ENCODE data around the gene ADAMTS2. TPM values are rescaled to one million over a fixed set of nuclear protein-coding genes. Genes with fewer than 3 reads are reported as not detected.

ADAMTS2 gene
- total RNA-seq, 1 donor from 2014 or later = 18.8 TPM

DNA sequence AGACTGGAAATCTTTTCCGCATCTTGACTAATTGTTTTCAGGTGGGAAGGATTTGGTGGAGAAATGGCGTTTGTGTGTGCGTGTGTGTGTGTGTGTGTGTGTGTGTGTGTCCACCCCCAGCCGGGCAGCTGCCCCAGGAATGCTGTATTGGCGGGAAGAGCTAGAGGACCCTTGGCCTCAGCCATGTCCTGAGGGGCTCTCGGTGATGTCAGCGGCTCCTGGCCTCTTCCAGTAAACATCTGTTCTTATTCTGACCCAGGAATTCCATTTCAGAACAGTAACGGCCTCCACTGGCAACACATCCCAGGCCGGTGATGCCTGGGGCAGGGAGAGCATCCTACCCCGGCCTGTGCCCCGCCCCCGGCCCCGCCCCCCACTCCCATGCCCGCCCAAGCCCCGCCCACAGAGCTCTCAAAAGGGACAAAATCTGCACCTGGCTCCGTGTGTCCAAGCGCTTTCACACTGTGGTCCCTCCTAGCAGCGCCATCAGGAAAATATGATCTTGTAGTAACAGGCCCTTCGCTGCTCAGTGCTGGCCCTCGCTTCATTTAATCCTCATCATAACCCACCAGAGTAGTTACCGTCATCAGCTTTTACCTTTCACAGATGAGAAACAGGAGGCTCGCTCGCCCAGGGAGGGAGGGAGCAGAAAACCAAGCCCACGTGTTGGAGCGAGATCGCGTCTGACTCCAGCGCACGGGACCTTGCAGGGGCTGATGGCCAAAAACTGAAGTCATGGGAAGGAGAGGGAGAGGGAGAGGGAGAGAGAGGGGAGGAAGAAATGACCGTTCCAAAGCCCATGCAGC lies 18.9 kb downstream of the ADAMTS2 start:
- Histone ChIP-seq H3K4me2 (ENCODE audit: low read length) (no peak overlapping the region), H2AFZ (ENCODE audit: low read depth, low read length) (no peak overlapping the region), H3K9ac (ENCODE audit: low read length) (no peak overlapping the region), H4K20me1 (ENCODE audit: insufficient read depth, low read length) (no peaks in the 10 kb centered on the region), H3K4me3 (ENCODE audit: insufficient read depth, low read depth, low read length) (no peak overlapping the region), H3K27me3 (ENCODE audit: insufficient read depth, low read length) (no peaks in the 10 kb centered on the region), H3K27ac (ENCODE audit: low read depth, low read length) (no peak overlapping the region), H3K36me3 (ENCODE audit: insufficient read depth, low read length) (no peaks in the 10 kb centered on the region), H3K4me1 (ENCODE audit: insufficient read depth, low read length) (no peaks in the 10 kb centered on the region), H3K9me3 (ENCODE audit: insufficient read depth, low read depth, low read length) (no peaks in the 10 kb centered on the region), H3K79me2 (ENCODE audit: insufficient read depth, low read length) (no peaks in the 10 kb centered on the region)
- Mint-ChIP-seq H3K27me3 (ENCODE audit: low read depth, unreplicated experiment) (peaks cover 31% of the 10 kb centered on the region), H3K4me1 (ENCODE audit: low read depth, unreplicated experiment) (no peaks in the 10 kb centered on the region), H3K9me3 (ENCODE audit: unreplicated experiment) (no peaks in the 10 kb centered on the region), H3K36me3 (ENCODE audit: low read depth, unreplicated experiment) (peaks cover 3% of the 10 kb centered on the region), H3K4me3 (ENCODE audit: unreplicated experiment) (no peak overlapping the region), H3K27ac (ENCODE audit: unreplicated experiment) (no peak overlapping the region)
- DNase-seq (ENCODE audit: low read depth) = no peak
- no peak for TF ChIP-seq EZH2 (IDR thresholded peaks at IDR 0.05; ENCODE audit: insufficient read depth, low read length)
- TF ChIP-seq, protein P1, sequence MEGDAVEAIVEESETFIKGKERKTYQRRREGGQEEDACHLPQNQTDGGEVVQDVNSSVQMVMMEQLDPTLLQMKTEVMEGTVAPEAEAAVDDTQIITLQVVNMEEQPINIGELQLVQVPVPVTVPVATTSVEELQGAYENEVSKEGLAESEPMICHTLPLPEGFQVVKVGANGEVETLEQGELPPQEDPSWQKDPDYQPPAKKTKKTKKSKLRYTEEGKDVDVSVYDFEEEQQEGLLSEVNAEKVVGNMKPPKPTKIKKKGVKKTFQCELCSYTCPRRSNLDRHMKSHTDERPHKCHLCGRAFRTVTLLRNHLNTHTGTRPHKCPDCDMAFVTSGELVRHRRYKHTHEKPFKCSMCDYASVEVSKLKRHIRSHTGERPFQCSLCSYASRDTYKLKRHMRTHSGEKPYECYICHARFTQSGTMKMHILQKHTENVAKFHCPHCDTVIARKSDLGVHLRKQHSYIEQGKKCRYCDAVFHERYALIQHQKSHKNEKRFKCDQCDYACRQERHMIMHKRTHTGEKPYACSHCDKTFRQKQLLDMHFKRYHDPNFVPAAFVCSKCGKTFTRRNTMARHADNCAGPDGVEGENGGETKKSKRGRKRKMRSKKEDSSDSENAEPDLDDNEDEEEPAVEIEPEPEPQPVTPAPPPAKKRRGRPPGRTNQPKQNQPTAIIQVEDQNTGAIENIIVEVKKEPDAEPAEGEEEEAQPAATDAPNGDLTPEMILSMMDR (IDR thresholded peaks at IDR 0.05; ENCODE audit: insufficient read depth, low read depth, low read length) = no peak
- FAIRE-seq = no peak

DNA sequence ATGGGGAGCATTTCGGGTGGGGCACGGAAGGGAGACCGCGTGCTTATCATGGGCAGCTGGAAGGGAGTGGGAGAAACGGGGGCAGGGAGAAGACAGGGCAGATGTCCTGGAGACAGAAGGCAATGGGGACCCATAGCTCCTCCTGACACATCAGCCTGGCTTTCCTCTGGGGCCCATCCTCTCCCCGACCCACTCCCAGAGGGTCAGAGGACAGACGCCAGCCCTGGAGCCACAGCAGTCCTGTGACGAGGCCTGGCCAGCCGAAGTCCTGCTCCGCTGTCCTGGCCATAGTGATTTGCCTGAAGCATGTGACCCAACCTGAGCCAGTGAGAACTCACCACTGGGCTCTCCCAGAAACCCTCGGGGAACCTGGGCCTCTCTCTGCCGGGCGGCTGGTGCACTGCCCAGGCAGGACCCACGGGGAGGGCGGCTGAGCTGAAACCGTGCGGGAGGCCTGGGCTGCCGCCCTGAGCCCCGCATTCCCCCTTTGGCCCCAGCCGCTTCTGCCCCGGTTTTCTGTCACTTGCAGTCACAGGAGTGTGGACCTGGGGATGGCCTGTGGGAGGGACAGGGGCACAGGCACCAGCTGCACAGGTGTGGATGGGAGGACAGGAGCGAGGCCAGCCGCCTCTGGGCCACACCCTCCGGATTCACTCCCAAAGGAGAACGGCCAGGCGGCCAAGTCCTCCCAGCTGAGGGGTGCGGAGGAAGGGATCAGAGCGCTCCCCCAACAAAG lies 19.8 kb downstream of the ADAMTS2 start:
- Mint-ChIP-seq H3K9me3 (ENCODE audit: unreplicated experiment) (no peaks in the 10 kb centered on the region), H3K36me3 (ENCODE audit: low read depth, unreplicated experiment) (peaks cover 3% of the 10 kb centered on the region), H3K27me3 (ENCODE audit: low read depth, unreplicated experiment) (peaks cover 26% of the 10 kb centered on the region), H3K27ac (ENCODE audit: unreplicated experiment) (no peak overlapping the region), H3K4me1 (ENCODE audit: low read depth, unreplicated experiment) (no peaks in the 10 kb centered on the region), H3K4me3 (ENCODE audit: unreplicated experiment) (no peak overlapping the region)
- Histone ChIP-seq H3K4me2 (ENCODE audit: low read length) (no peak overlapping the region), H3K27ac (ENCODE audit: low read depth, low read length) (no peak overlapping the region), H4K20me1 (ENCODE audit: insufficient read depth, low read length) (no peaks in the 10 kb centered on the region), H2AFZ (ENCODE audit: low read depth, low read length) (no peak overlapping the region), H3K9ac (ENCODE audit: low read length) (no peak overlapping the region), H3K36me3 (ENCODE audit: insufficient read depth, low read length) (no peaks in the 10 kb centered on the region), H3K4me1 (ENCODE audit: insufficient read depth, low read length) (no peaks in the 10 kb centered on the region), H3K27me3 (ENCODE audit: insufficient read depth, low read length) (no peaks in the 10 kb centered on the region), H3K79me2 (ENCODE audit: insufficient read depth, low read length) (no peaks in the 10 kb centered on the region), H3K9me3 (ENCODE audit: insufficient read depth, low read depth, low read length) (no peaks in the 10 kb centered on the region), H3K4me3 (ENCODE audit: insufficient read depth, low read depth, low read length) (no peak overlapping the region)
- TF ChIP-seq EZH2 (IDR thresholded peaks at IDR 0.05; ENCODE audit: insufficient read depth, low read length) = no peak
- TF ChIP-seq, protein P1 (IDR thresholded peaks at IDR 0.05; ENCODE audit: insufficient read depth, low read depth, low read length) = no peak
- DNase-seq (ENCODE audit: low read depth) (no peak), FAIRE-seq (no peak)

Measured in astrocyte (in vitro differentiated cells and primary cell).